ENCODE results near the gene FMR1.
A peak's percentile ranks its signal among the peaks of the same experiment; 100 is the strongest.

Gene FMR1

GRCh38 chrX:147917700-147918695 lies 6.3 kb downstream of the FMR1 start:
- peak; percentile 4 for DNase-seq

- no peak for DNase-seq
Observed at GRCh38 chrX:147920161-147920666, 8.5 kb downstream of the FMR1 start.

- DNase-seq, result no peak
Observed at GRCh38 chrX:147923605-147924004, 11.9 kb downstream of the FMR1 start.

DNA sequence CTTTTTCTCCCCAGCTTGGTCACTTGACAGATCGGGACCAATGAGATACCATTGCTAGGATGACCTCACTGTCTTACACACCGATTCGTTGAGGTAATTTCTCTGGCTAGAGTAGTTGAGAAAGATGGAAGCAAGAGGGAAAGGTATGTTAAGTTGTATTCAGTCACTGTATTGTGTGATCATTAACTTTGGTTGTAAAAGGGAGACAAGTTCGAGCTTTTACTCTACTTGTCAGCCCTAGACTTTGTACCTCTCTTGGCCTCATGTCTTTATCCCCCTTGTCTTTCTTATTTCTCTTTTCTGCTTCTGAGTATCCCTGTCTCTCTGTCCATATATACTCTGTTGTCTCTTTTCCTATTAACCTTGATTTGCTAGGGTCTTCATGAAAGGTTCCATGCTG lies 15.5 kb downstream of the FMR1 start:
- no peak for DNase-seq

GRCh38 chrX:147933815-147934214 lies 22.1 kb downstream of the FMR1 start:
- DNase-seq, result no peak

GRCh38 chrX:147935156-147935758 lies 23.5 kb downstream of the FMR1 start:
- DNase-seq, result no peak

- DNase-seq, result no peak
Observed at GRCh38 chrX:147945286-147945685, 33.6 kb downstream of the FMR1 start.

GRCh38 chrX:147948531-147948930 lies 36.8 kb downstream of the FMR1 start:
- DNase-seq, result no peak

DNA sequence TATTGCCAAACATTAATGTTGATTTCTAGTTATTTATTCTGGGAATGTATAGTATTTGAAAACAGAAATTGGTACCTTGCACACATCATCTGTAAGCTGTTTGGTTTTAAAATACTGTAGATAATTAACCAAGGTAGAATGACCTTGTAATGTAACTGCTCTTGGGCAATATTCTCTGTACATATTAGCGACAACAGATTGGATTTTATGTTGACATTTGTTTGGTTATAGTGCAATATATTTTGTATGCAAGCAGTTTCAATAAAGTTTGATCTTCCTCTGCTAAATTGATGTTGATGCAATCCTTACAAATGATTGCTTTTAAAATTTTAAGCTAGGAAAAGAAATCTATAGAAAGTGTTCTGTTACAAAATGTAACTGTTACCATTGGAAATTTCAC lies 38.6 kb downstream of the FMR1 start:
- DNase-seq, result no peak

DNA sequence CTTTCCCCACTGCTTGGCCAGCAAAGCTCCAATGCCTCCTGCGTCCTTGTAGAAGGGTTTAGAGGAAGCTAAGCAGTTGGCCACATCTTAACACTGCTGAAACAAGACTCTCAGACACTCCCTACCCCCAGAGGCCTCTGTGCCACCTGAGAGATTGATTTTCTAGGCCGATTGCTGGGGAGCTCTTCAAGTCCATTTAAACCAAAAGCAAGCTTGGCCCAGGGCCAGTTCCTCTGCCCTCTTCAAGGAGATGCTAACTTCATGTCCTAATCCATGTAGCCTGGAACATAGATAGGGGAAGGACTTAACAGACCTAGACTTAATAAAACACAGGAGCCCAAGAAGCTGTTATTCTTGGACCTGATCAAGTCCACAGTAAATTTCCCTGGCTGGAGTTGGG lies 42.3 kb downstream of the FMR1 start:
- DNase-seq, result no peak

DNA sequence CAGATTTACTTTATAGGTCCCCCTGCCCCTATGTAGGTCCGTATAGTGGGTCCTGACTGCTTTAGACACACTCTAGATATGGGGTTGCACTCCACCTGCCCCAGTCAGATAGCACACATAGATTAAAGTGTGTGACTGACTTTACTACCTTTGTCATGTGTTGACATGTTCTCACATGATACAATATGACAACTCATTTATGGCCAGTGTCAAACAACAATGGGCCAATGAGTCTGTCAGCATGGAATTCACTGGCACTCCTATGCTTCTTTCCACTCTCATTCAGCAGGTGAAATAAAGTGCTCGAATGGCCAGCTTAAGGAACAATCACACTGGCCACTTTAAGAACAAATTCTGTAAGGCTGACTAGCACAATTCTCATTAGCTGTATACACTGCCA lies 45.6 kb downstream of the FMR1 start:
- DNase-seq, result no peak

DNA sequence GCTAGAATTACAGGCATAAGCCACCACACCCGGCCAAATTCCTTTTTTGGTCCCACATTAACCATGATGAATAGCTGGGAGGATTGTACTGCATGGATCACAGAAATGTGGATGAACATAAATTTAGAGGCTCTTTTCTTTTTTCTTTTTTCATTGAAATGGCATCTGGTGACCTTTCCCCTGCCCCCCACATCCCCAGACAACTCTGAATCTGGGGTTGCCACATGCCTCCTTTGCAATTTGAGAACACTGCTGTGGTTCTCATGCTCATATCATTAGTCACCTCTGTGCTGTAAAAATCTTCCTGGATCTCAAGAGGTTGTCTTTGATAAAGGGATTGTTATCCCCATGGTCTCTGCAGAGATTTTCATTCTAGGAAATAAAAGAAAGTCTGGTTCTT lies 46.6 kb downstream of the FMR1 start:
- DNase-seq, result no peak

DNA sequence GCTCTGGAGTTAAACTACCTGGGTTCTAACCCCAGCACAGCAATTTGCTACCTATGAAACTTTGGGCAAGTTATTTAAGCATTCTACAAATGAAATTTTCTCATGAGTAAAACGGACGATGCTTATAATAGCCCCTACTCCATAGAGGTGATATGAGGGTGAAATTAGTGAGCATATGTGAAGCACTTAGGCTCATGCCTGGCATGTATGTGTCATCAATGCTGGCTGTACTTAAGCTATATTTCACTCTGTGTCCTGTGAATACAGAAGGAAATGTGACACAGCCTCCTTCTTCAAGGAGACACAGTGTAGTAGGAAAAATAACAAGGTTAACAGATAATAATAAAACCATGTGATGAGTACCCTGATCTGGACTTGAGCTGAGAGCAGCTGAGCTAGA lies 49.0 kb downstream of the FMR1 start:
- DNase-seq, result no peak

DNA sequence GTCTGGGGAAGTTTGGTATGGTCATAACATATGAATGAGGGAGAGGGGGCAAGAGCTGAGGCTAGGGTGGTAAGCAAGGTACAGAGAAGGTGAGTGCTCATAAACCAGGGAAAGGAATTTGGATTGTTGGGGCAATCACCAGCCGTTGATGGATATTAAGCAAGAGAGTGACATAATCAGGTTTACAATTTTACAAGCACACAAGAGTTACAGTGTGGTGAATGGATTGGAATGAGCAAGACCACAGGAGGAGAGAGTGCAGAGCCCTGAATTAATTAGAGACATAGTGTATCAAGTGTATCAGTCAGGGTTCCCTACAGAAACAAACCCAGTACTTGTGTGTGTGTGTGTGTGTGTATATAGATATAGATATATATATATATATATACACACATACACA lies 50.8 kb downstream of the FMR1 start:
- DNase-seq, result no peak

DNA sequence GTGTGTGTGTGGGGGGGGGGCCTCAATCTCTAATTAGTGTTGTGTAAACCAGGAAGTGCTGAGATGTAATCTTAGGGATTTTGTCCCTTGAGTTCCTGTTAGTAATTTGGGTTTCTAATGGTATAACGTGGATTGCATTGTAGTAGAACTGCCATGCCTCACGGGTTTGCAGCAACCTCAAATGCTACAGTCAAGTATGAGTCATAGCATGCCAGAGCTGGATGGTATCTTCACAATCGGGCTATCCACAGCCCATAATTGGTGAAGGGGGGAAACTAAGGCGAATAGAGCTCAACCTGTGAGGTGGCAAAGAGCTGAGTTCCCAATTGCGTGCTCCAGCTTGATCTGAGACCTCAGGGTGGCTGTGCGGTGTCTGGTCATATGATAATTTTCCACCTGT lies 67.2 kb downstream of the FMR1 start:
- DNase-seq, result no peak

DNA sequence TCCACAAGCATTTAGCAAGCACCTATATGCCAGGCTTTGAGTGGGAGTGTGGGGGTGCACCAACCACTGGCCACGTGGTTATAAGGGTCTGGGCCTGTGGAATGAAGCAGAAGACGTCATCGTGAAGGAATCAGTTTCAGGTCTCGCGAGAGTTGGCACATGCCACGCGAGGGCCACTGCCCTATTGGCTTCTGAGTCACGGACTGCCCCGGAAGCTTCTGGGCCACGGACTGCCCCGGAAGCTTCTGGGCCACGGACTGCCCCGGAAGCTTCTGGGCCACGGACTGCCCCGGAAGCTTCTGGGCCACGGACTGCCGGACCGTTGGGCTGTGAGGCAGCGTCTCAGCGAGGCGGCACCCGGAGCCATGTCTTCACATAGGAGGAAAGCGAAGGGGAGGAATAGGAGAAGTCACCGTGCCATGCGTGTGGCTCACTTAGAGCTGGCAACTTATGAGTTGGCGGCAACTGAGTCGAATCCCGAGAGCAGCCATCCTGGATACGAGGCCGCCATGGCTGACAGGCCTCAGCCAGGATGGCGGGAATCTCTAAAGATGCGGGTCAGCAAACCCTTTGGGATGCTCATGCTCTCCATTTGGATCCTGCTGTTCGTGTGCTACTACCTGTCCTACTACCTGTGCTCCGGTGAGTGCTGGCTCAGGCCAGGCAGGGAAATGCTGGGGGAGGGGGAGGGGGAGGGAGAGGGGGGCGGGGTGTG lies 69.5 kb downstream of the FMR1 start, which contains the start of gene FMR1NB:
TSS of gene FMR1NB (plus strand) at position 300 of the 715 bp plus-strand sequence. CDS start at position 366, 66 bp downstream.
- DNase-seq, result no peak

Data from activated naive CD4-positive, alpha-beta T cell treated with Interleukin-2 at 50 U/mL for 16 hours (primary cell).